ENCODE data around the gene KHDRBS2.

Gene KHDRBS2

DNA sequence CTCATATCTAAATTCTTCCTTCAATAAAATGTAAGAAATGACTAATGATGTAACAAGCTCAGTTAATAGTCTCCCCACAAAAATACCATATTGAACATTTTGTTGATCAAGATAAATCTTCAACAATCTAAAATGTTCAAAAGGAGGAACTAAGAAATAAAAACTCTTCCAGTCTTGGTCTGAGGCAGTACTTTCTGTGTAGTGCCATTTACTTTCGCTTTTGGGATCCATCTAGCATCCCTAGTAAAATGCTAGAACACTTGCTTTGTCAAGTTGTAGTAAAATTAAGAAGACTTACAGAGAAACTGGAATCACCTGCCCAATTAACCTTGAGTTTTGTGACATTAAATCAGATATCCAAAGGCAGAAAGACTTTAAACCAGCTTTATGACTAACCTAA lies 246.4 kb downstream of the KHDRBS2 start:
- no peak for DNase-seq (ENCODE audit: extremely low read depth in 1 of 2, low read depth in 1 of 2)

DNA sequence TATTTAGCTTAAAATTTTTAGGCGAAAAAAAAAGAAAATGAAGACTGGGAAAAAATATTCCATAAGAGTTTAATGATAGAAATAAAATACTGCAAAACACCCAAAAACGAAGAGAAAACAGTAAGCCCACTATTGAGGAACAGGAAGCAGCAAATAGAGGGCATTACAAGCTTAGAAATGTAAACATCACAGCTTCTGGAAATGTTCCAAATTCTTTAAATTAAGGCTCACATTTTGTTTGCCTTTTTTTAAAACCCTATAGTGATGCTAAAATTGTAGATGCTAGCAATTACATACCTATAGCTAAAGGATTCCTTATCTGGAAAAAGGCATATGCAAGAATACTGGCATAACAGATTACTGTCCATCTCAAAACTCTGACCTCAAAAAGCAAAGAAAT lies 248.6 kb downstream of the KHDRBS2 start:
- DNase-seq (ENCODE audit: extremely low read depth in 1 of 2, low read depth in 1 of 2) = no peak

DNA sequence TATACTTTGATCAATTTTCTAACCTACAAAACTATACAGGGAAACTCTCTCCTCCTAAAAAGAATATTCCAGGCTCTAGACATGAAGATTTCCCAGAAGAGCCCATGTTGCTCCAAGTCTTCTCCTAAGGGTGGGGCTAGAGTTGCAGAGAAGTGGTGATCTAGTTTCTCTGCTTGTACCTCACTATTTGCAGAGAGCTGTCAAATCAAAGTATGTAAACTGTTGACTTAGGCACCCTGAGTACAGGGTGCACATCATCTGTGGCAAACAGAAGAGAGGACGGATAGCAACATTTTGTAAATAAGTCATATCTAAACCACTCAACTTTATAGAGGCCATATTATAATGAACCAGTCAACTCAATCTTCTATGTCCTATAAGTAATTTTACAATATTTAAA lies 250.1 kb downstream of the KHDRBS2 start:
- DNase-seq (ENCODE audit: extremely low read depth in 1 of 2, low read depth in 1 of 2) = no peak

DNA sequence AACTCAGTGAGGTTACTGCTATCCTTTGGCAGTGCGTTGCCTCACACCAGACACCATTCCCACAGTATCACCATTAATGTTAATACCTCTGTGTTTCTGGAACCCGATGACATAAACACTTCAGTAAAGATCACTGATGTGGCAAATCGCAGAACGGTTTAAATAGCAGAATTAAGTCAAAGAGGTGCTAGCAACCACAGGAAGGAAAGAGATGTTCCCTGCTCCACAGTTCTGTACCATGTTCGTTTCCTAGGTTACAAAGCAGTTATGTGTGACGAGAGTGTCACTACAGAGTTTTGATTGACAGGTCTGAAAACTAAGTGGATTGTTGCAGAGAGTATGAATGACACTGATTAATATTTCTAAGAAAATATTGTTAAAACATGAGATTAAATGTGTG lies 272.3 kb downstream of the KHDRBS2 start:
- DNase-seq (ENCODE audit: extremely low read depth in 1 of 2, low read depth in 1 of 2) = no peak

DNA sequence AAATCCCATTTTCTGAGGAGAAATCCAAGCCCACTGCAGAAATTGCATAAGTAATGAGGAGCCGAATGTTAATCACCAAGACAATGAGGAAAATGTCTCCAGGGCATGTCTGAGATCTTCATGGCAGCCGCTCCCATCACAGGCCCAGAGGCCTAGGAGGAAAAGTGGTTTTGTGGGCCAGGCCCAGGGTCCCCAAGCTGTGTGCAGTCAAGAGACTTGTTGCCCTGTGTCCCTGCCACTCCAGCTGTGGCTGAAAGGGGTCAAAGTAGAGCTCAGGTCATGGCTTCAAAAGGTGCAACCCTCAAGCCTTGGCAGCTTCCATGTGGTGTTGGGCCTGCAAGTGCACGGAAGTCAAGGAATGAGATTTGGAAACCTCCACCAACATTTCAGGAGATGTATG lies 276.6 kb downstream of the KHDRBS2 start:
- DNase-seq (ENCODE audit: extremely low read depth in 1 of 2, low read depth in 1 of 2) = no peak

DNA sequence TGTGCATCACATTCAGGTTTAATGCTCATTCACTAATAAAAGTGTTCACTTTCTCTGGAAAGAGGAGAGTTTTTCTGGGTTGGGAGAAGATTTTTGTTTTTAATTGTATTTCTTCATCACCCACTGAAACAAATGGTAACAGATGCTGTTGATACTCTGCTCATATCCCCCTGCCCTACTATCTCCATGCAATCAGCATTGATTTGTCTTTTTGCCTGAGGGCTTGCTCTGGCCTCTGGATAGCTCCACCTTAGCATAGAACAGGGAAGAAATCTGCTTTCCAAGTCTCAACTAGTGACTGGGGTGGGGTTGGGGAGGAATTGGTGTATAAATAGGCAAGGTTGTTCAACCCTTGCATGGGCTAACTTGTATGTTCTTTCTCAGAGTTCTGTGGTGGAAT lies 296.4 kb downstream of the KHDRBS2 start:
- no peak for DNase-seq (ENCODE audit: extremely low read depth in 1 of 2, low read depth in 1 of 2)

DNA sequence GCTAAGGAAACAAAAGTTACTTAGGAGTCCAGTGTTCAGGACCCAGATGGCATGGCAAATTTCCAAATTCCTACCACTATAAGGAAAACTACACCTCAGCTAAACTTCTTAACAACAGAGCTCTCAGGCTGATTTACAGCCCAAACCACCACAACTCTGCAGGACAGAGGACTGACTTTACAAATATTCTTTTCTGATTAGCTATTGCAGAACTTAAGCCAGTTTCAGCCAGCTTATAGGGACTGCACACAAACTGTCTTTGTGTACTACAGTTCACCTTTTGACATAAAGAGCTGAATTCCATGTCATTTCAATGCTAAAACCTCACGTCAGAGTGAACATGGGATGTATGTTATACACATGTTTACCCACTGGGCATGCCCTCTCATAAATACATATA lies 305.4 kb downstream of the KHDRBS2 start:
- no peak for DNase-seq (ENCODE audit: extremely low read depth in 1 of 2, low read depth in 1 of 2)

DNA sequence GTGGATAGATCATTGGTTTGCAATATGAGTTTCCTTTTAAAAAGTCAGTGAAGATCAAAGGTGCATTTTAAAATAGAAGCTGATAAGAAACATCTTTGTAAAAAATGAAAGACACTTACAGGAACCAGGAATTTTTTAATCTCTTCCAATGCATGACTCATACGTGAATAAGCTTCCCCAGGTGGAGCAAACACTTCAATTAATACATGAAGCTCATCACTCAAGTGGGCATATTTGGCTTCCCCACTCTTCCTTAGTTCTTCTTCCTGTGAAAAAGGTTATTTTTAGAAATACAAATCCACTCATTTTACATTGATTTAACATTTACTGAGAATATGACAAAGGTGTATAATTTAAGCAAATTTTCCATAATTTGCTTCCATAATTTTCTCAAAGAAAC lies 308.1 kb downstream of the KHDRBS2 start:
- DNase-seq (ENCODE audit: extremely low read depth in 1 of 2, low read depth in 1 of 2) = no peak

DNA sequence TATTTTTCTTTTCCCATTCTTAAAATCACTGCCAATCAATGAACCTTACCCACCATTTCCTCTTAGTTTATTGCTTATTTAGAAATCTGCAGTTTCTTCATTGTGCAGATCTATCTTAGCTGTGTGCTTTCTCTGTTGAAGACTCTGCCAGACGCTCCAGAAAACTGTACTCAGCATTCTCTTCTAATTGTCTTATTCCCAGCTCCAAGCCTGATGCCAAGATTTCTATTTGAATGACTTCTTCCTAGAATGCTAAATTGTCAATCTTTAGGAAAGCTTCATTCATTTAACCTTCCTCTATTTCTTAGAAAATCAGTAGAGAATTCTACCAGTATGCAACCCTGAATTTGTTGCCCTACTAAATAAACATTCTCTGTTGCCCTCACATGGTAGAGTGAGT lies 308.9 kb downstream of the KHDRBS2 start:
- no peak for DNase-seq (ENCODE audit: extremely low read depth in 1 of 2, low read depth in 1 of 2)

DNA sequence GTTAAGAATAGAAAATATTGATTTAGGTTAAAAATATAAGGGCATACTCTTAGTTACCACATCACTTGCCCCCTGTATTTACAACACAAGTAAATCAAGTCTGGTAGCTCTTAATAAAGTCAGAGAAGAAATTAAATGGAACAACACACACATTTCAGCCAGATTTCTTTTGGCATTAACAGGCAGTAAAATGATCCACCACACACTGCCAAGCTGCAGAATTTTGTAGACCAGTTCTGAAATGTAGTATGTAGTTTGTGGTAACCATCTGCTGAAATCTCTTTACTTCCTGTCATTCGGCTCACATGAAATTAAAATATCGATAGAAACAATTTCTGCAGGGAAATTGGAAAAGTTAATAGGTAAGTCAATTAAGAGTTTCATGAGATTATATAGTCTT lies 326.8 kb downstream of the KHDRBS2 start:
- no peak for DNase-seq (ENCODE audit: extremely low read depth in 1 of 2, low read depth in 1 of 2)

DNA sequence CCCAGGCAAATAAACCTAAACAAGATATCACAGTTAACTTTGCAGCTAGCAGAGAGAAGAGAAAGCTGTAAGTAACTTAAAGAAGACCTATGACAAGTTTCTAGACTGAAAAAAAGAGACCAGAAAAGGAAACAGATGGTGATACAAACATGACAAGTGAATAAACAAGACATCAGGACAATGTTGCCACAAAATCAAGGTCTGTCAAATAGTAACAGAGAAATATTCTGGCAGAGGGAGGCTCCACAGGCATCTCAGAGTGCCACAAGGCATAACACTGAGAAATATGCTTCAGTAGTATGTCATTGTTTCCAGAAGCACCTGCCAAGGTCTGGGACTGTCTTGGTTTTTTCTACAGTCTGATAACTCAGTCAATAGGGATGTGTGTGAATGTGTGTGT lies 332.2 kb downstream of the KHDRBS2 start:
- no peak for DNase-seq (ENCODE audit: extremely low read depth in 1 of 2, low read depth in 1 of 2)

DNA sequence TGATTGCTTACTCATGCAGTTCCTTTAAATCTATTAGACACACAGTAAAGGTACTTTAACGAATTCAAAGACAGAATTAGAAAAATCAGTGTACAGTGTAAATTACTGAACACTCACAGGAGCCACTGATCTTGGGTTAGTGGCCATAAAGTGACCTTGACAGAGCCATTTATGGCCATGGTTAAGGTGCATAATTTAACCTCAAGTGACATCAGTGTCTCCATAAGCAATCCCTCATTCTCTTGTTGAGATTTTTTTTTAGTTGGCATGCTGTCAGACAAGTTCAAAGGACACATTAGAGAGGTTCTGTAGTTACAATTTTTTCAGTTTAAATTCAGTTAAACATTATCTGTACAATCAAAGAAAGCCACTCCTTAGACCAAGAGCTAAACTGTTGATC lies 334.4 kb downstream of the KHDRBS2 start:
- DNase-seq (ENCODE audit: extremely low read depth in 1 of 2, low read depth in 1 of 2) = no peak

DNA sequence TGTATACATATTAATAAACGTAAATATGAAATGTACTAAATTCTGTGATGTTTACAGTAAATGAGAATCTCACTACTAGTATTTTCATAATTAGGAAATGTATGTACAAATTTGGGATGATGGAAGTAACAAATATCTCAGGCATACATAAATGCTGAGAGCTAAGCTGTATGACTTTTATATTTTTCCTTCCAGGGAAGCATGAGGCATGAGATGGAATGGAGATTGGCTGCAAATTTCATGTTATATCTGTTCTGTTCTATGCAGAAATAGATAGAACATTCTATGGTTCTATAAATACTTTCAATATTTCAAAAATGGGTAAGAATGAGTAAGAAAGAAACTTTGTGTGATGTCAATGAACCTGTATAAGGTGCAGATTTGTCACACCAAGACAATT lies 335.2 kb downstream of the KHDRBS2 start:
- DNase-seq (ENCODE audit: extremely low read depth in 1 of 2, low read depth in 1 of 2) = no peak

DNA sequence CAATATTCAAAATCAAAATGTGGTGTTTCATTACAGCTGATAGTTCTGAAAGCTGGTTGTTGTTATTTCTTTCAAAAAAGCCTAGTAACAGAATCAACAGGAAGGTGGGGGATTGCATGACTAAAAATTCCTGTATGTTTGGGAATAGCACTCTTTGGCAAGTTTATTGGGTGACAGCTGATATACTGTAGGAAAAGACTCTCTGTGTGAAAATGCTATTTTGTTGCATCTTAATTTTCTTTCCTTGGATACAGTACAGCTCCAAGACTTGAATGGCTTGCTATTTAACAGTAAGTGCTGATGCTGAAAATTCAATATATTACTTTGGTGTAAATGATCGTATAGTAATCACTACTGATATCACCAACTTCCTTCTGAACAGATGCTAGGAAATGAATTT lies 336.1 kb downstream of the KHDRBS2 start:
- DNase-seq (ENCODE audit: extremely low read depth in 1 of 2, low read depth in 1 of 2) = no peak

DNA sequence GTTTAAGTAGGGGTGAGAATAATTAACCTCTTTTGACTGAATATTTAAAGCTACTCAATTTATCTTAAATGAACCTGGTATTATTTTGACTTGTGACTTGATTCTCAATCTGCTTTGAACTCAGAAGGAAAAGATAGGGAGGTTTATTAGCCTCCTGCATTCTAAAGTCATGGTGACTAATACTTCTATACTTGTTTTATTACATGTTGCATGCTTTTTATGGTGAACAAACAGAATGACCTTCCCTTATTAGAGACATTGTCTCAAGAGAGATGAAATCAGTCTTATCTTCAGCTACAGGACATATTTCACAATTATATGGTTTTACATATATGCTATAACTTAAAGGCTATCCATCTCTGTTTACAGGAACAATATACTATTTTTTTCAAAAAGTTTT lies 336.9 kb downstream of the KHDRBS2 start:
- DNase-seq (ENCODE audit: extremely low read depth in 1 of 2, low read depth in 1 of 2) = no peak

DNA sequence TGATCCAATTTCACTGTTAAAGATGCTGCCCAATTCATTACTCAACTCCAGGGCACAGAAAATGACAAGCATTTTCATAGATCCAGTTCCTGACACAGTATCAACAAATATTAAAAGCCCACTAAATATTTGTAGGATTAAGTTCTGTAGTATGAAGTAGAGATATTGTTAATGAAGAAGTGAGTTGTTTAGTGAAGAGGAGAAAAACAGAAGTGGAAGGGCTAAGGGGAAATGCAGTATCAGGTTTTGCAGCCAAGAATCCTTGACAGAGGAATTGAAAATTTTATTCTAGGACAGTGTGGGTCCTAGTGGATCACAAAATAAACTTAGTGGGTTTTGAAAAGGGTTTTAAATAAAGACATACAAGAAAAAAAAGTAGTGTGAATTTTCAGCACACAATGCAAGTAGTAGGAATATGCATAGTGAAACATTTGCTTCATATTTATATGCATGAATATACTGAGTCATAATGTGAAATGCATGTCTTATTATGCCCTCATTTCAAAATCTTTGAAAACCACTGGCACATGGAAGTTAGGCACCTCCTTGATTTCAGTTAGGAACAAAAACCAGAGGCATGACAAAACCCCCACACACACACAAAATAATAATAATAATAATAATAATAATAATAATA lies 338.6 kb downstream of the KHDRBS2 start:
- DNase-seq (ENCODE audit: extremely low read depth in 1 of 2, low read depth in 1 of 2) = no peak

DNA sequence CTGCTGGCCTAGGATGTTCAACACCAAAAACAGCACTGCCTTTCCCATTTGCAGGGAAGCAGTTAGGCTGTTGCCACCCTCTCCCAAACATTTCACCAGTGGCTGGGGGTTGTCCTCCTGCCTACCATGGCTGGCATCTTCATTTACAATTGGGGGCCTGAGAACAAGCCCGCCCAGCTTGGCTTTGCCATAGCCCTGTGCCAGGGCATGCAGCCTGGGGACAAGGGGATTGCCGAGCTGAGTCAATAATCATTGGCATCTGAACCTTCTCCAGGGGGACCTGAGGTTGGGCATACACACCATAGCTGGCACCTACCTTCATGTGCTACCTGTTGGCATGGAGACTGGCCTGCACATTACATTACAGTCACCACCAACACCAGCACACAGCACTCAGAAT lies 345.1 kb downstream of the KHDRBS2 start:
- no peak for DNase-seq (ENCODE audit: extremely low read depth in 1 of 2, low read depth in 1 of 2)

DNA sequence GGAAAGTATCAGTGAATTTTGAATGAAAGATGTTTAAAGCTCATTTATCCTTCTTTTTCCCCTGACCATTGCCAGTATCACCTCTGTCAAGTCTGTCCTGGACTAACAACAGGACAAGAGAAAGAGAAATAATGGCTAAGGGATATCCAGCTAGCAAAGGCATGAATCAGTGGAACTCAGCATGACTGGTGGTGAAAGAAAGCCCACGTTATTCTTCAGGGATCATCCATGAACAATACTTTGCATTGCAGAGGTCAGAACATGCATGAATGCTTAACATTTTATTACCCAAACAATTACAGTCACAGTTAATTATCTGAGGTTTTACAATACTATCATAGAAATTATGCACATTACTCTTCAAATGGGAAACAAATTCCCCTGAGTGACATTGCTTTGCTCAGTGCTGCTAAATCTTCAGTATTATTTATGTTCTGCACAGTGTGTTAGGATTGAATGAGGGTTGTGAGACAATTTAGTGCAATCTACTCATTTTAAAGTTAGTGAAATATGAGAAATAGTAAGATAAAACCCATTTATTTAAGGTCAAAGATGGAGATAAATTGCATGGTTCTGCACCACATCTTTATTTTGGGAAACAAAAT lies 350.7 kb downstream of the KHDRBS2 start:
- no peak for DNase-seq (ENCODE audit: extremely low read depth in 1 of 2, low read depth in 1 of 2)

DNA sequence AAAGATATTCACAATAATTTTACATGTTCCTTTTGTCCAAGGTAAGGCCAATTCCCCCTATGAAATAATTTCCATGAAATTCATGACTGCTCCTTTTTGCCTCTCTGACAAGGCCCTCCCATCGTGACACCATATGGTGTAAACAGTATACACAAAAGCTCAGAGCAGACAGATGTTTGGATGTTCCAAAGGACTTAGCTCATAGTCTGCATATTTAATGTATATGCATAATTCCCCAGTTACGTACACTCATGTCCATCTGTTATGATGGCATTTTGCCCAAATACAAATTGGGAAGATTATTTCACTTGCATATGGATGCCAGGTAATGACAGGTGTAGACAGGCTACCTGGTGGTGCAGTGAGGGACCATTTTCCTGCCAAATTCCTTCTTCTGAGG lies 376.5 kb downstream of the KHDRBS2 start:
- no peak for DNase-seq (ENCODE audit: extremely low read depth in 1 of 2, low read depth in 1 of 2)

DNA sequence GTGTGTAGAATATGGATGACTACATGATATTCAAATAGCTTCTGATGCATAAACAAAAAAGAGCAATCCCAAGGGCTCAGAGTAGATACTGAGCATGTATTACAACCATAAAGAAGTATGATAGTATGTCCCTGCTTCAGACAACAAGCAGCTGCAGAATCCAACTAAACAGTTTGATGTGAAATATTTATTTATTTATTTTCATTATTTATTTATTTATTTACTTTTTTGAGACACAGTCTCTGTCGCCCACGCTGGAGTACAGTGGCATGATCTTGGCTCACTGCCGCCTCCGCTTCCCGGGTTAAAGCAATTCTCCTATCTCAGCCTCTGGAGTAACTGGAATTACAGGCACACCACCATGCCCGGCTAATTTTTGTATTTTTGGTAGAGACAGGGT lies 384.3 kb downstream of the KHDRBS2 start:
- no peak for DNase-seq (ENCODE audit: extremely low read depth in 1 of 2, low read depth in 1 of 2)

DNA sequence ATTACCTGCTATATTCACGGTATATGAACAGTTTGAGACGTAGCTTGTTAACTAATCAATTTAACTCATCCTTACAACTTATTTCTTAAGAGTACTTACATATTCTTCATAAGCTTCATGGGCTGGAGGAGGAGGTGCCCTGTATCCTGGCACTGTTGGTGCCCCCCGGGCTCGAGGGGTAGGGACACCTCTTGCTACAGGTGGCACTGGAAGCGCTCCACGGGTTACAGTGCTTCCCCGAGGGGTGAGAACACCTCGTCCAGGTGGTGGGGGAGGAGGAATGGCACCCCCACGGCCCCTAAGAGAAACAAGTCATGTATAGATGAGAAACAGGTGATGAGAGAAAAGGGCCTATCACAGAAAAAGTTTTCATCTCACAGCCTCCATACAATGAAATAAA lies 391.5 kb downstream of the KHDRBS2 start:
- DNase-seq (ENCODE audit: extremely low read depth in 1 of 2, low read depth in 1 of 2) = no peak

DNA sequence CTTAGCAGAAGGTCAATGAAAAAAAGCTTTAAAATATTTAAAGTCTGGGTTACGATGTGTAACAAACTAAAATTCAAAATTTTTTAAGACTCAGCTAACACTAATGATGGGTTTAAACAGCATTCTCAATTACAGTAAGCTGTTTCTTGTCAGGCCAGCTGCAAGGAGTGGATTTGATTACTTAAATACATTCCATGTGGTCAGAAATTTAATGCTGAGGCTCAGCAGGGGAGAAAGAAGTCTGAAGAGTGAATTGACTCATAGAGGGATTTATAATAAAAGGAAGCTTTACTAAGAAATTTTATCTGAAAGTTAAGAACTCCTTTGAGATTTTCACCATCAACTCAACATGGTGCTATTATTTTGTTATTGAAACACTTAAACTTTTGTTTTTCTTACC lies 398.6 kb downstream of the KHDRBS2 start:
- no peak for DNase-seq (ENCODE audit: extremely low read depth in 1 of 2, low read depth in 1 of 2)

DNA sequence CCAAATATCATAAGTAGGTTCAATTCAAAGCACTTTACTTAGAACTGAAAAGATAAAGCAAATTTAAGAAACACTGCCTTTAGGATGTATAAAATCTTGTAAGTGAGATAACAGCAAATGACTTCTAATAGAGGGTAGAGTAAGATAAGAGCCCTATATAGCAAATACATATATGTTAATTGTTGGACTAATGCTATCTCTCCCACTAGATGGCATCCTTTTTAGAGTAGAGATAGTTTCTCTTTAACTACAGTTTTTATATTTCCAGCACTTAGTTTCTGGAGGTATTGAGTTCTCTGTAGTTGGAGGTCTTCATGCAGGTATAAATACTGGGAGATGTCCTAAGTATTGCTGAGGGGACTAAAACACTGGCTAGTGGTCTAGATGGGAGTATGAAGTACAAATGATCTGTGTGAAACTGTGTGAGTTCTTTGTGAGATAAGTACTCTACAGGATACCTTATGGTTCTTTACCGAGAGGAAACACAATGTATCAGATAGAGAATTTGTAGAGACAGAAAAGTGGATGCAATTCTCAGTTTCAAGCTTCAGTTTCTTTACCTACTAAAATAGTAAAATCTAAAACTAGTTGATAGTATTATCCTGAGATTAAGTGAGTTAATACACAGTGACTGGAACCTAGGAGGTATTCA lies 399.3 kb downstream of the KHDRBS2 start:
- no peak for DNase-seq (ENCODE audit: extremely low read depth in 1 of 2, low read depth in 1 of 2)
